ENCODE results near the gene CD300LB. TPM values are rescaled to one million over a fixed set of nuclear protein-coding genes. Genes with fewer than 3 reads are reported as not detected.

CD300LB gene
- total RNA-seq, 2 donors from 2014 or later = 0.64 to 0.80 TPM

GRCh38 chr17:74480290-74480689 is 51.0 kb downstream of the CD300LB start:
- Histone ChIP-seq H3K4me1 (replicated peaks) (no peaks in the 10 kb centered on the region), H3K4me3 (no peak overlapping the region), H3K27me3 (replicated peaks; ENCODE audit: insufficient read depth) (no peaks in the 10 kb centered on the region), H3K36me3 (no peaks in the 10 kb centered on the region), H3K27ac (no peak overlapping the region), H3K9me3 (no peaks in the 10 kb centered on the region)
- intact Hi-C loops (cut with DNase I) = no loop called here
- TF ChIP-seq POLR2A (IDR thresholded peaks at IDR 0.05) = no peak
- TF ChIP-seq, protein P1, sequence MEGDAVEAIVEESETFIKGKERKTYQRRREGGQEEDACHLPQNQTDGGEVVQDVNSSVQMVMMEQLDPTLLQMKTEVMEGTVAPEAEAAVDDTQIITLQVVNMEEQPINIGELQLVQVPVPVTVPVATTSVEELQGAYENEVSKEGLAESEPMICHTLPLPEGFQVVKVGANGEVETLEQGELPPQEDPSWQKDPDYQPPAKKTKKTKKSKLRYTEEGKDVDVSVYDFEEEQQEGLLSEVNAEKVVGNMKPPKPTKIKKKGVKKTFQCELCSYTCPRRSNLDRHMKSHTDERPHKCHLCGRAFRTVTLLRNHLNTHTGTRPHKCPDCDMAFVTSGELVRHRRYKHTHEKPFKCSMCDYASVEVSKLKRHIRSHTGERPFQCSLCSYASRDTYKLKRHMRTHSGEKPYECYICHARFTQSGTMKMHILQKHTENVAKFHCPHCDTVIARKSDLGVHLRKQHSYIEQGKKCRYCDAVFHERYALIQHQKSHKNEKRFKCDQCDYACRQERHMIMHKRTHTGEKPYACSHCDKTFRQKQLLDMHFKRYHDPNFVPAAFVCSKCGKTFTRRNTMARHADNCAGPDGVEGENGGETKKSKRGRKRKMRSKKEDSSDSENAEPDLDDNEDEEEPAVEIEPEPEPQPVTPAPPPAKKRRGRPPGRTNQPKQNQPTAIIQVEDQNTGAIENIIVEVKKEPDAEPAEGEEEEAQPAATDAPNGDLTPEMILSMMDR (IDR thresholded peaks at IDR 0.05) = no peak
- TF ChIP-seq POLR2AphosphoS5 (IDR thresholded peaks at IDR 0.05) = no peak
- WGBS = 70% methylated on average over 8 of the region's 8 CpGs
- no peak for DNase-seq (ENCODE audit: low spot score)

DNA sequence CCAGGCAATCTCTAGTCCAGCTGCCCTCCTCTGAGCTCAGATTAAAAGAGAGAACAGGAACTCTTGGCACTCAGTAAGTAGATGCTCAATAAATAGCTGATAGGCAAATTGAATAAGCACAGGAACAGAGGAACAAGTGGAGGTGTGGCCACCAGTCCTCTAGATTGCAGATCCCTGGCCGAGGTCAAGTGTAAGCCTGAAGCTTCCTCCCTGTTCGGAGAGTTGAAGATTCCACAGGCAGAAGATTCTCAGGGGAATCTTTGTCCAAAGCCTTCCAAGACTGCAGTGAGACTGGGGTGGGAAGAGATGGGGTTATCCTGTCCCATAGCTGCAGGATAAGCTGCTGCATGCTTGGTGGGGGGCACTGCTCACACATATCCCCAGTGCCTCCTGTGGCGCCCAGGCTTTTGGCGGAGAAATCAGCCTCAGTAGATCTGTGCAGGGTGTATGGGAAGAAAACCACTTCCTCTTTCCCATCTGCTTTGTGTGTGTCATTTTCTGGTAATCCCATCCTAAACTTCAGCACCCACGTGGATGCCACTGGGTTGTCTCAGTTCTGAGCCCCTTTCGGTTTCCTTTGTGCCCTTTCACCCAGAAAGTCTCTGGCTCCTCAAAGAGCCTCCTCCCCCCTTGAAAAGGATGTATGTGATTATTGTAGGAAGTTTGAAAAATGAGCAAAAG is 52.7 kb downstream of the CD300LB start:
- no peak for DNase-seq (ENCODE audit: low spot score)
- Histone ChIP-seq H3K9me3 (no peaks in the 10 kb centered on the region), H3K4me1 (replicated peaks) (no peaks in the 10 kb centered on the region), H3K27me3 (replicated peaks; ENCODE audit: insufficient read depth) (no peaks in the 10 kb centered on the region), H3K27ac (no peak overlapping the region), H3K4me3 (no peak overlapping the region), H3K36me3 (no peaks in the 10 kb centered on the region)
- intact Hi-C loops (cut with DNase I) = no loop called here
- TF ChIP-seq, protein P1 (IDR thresholded peaks at IDR 0.05) = no peak
- TF ChIP-seq POLR2A (IDR thresholded peaks at IDR 0.05) (no peak), POLR2AphosphoS5 (IDR thresholded peaks at IDR 0.05) (no peak)
- 69% methylated on average over 6 of the region's 6 CpGs for WGBS

GRCh38 chr17:74477411-74477810 is 53.9 kb downstream of the CD300LB start:
- Histone ChIP-seq H3K27me3 (replicated peaks; ENCODE audit: insufficient read depth) (no peaks in the 10 kb centered on the region), H3K9me3 (no peaks in the 10 kb centered on the region), H3K4me1 (replicated peaks) (no peaks in the 10 kb centered on the region), H3K4me3 (no peak overlapping the region), H3K27ac (no peak overlapping the region), H3K36me3 (no peaks in the 10 kb centered on the region)
- intact Hi-C loops (cut with DNase I) = no loop called here
- TF ChIP-seq POLR2A (IDR thresholded peaks at IDR 0.05) (no peak), POLR2AphosphoS5 (IDR thresholded peaks at IDR 0.05) (no peak)
- TF ChIP-seq, protein P1 (IDR thresholded peaks at IDR 0.05) = no peak
- no peak for DNase-seq (ENCODE audit: low spot score)
- 65% methylated on average over 4 of the region's 4 CpGs for WGBS

- Histone ChIP-seq H3K4me3 (no peak overlapping the region), H3K36me3 (no peaks in the 10 kb centered on the region), H3K27me3 (replicated peaks; ENCODE audit: insufficient read depth) (no peaks in the 10 kb centered on the region), H3K27ac (no peak overlapping the region), H3K4me1 (replicated peaks) (no peaks in the 10 kb centered on the region), H3K9me3 (no peaks in the 10 kb centered on the region)
- no peak for DNase-seq (ENCODE audit: low spot score)
- no peak for TF ChIP-seq POLR2A (IDR thresholded peaks at IDR 0.05)
- TF ChIP-seq POLR2AphosphoS5 (IDR thresholded peaks at IDR 0.05) = no peak
- TF ChIP-seq, protein P1 (IDR thresholded peaks at IDR 0.05) = no peak
- intact Hi-C loops (cut with DNase I) = no loop called here
- WGBS = 93% methylated on average over 4 of the region's 4 CpGs
Measured at GRCh38 chr17:74475189-74475588, 56.1 kb downstream of the CD300LB start.

Measured in prostate gland (tissue), 2 donors.